ENCODE results near the gene XK.

The XK gene

GRCh38 chrX:37651921-37652452 is 33.6 kb upstream of the XK start:
- TF ChIP-seq CTCF (IDR thresholded peaks at IDR 0.05; ENCODE audit: extremely low read depth, missing control alignments), result no peak
- DNase-seq (ENCODE audit: low spot score), result no peak

GRCh38 chrX:37652589-37653231 is 32.9 kb upstream of the XK start:
- no peak for TF ChIP-seq CTCF (IDR thresholded peaks at IDR 0.05; ENCODE audit: extremely low read depth, missing control alignments)
- no peak for DNase-seq (ENCODE audit: low spot score)

GRCh38 chrX:37653397-37654085 is 32.0 kb upstream of the XK start:
- DNase-seq (ENCODE audit: low spot score), result no peak
- TF ChIP-seq CTCF (IDR thresholded peaks at IDR 0.05; ENCODE audit: extremely low read depth, missing control alignments), result no peak

- TF ChIP-seq CTCF (IDR thresholded peaks at IDR 0.05; ENCODE audit: extremely low read depth, missing control alignments), result no peak
- DNase-seq (ENCODE audit: low spot score), result no peak
Measured at GRCh38 chrX:37658343-37659030, 27.1 kb upstream of the XK start.

- TF ChIP-seq CTCF (IDR thresholded peaks at IDR 0.05; ENCODE audit: extremely low read depth, missing control alignments), result no peak
- DNase-seq (ENCODE audit: low spot score), result no peak
Measured at GRCh38 chrX:37659047-37659446, 26.5 kb upstream of the XK start.

GRCh38 chrX:37662181-37662580 is 23.4 kb upstream of the XK start:
- TF ChIP-seq CTCF (IDR thresholded peaks at IDR 0.05; ENCODE audit: extremely low read depth, missing control alignments), result no peak
- no peak for DNase-seq (ENCODE audit: low spot score)

- no peak for TF ChIP-seq CTCF (IDR thresholded peaks at IDR 0.05; ENCODE audit: extremely low read depth, missing control alignments)
- DNase-seq (ENCODE audit: low spot score), result no peak
Measured at GRCh38 chrX:37666516-37666915, 19.1 kb upstream of the XK start.
